KG1 (cell line): Measurements from ENCODE around the gene DYSF.

Experiments
- DNase-seq: peaks from one replicate; lab custom pipeline; 2025; lab: John Stamatoyannopoulos, UW

DYSF gene

GRCh38 chr2:71603311-71603811 lies 150.0 kb downstream of the DYSF start:
- no peak for DNase-seq

GRCh38 chr2:71603851-71604725 lies 150.7 kb downstream of the DYSF start:
- DNase-seq, result no peak

GRCh38 chr2:71604726-71605120 lies 151.4 kb downstream of the DYSF start:
- DNase-seq, result no peak

- DNase-seq, result no peak
Observed at GRCh38 chr2:71605173-71605641, 151.8 kb downstream of the DYSF start.

- no peak for DNase-seq
Observed at GRCh38 chr2:71605781-71606241, 152.4 kb downstream of the DYSF start.

- DNase-seq, result no peak
Observed at GRCh38 chr2:71606244-71606643, 152.9 kb downstream of the DYSF start.

- no peak for DNase-seq
Observed at GRCh38 chr2:71607151-71607889, 154.0 kb downstream of the DYSF start.

- no peak for DNase-seq
Observed at GRCh38 chr2:71608034-71608433, 154.7 kb downstream of the DYSF start.

- no peak for DNase-seq
Observed at GRCh38 chr2:71608441-71608840, 155.1 kb downstream of the DYSF start.

- no peak for DNase-seq
Observed at GRCh38 chr2:71609029-71609428, 155.7 kb downstream of the DYSF start.

GRCh38 chr2:71609441-71609840 lies 156.1 kb downstream of the DYSF start:
- no peak for DNase-seq

- DNase-seq, result peak; percentile 40
Observed at GRCh38 chr2:71609958-71610357, 156.6 kb downstream of the DYSF start.

- DNase-seq, result no peak
Observed at GRCh38 chr2:71610671-71611070, 157.3 kb downstream of the DYSF start.

GRCh38 chr2:71611247-71611646 lies 157.9 kb downstream of the DYSF start:
- no peak for DNase-seq

GRCh38 chr2:71611781-71612527 lies 158.6 kb downstream of the DYSF start:
- DNase-seq, result no peak

- no peak for DNase-seq
Observed at GRCh38 chr2:71612581-71613402, 159.4 kb downstream of the DYSF start.

GRCh38 chr2:71613403-71613952 lies 160.1 kb downstream of the DYSF start:
- DNase-seq, result no peak

GRCh38 chr2:71613953-71614925 lies 160.9 kb downstream of the DYSF start:
- no peak for DNase-seq

GRCh38 chr2:71614976-71615766 lies 161.8 kb downstream of the DYSF start:
- DNase-seq, result no peak
